Measurements from ENCODE around the gene CACNA1C.

CACNA1C gene

DNA sequence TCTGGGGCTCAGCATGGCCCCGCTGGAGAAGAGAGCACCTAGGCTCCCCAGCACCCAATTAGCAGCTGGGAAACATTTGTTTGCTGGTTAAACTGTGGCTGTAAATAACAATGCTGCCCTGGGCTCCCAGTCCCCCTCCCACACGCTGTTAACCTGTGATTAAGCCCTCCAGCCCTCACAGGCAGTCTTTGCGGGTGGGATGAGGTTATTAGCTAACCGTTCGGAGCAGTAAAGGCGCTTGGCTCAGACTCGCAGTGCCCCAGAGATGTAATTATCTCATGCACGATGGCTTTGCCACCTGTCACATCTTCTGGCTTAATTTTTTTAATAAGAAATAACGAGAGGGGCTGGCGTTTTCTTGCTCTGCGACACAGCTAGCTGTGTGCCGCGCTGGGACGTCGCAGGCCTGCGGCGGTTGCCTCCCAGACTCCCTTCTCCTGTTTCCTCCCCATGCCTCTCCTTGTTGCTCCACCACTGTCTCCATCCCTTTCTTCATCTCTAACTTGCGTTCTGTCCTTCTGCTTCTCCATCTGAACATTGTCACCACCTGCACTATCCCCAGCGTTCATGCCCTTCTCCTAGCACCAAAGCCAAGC lies 502.8 kb downstream of the CACNA1C start:
- DNase-seq (ENCODE audit: low spot score) = no peak

DNA sequence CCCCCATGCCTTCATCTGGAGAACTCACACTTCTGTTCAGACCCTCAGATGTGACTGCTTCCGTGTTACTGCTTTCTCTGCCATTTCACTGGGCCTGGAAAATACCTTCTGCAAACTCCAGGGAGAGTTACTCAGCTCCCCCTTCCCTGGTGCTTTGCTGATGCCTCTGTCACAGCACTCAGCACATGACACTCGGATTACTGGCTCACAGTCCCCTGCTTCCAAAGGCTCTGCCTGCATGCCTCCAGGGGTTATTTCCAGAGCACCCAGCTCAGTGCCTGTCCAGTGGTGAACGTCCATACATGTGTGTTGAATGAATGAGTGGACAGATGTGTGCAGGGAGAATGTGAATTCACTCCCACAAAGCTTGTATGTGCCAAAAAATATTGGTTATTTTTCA lies 504.8 kb downstream of the CACNA1C start:
- no peak for DNase-seq (ENCODE audit: low spot score)

- no peak for DNase-seq (ENCODE audit: low spot score)
Measured at GRCh38 chr12:2559931-2560330, 507.1 kb downstream of the CACNA1C start.

DNA sequence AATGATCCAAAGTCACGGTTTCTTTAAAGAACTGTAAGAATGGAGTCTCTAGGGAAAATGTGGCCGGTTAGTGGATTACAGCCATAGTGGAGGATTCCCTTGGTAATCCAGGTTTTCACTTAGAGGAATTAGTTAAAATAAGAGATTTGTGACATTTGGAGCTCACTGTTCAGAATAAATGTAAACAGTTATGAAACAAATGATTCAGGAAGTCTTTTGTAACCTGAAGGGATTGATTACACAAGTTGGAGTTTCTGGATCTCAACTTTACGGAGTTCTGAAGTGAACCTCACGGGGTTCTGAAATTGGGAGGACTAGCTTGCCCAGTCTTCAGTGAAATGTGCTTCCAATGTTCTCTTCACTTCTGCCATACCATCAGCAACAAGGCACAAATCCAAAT lies 507.6 kb downstream of the CACNA1C start:
- no peak for DNase-seq (ENCODE audit: low spot score)

DNA sequence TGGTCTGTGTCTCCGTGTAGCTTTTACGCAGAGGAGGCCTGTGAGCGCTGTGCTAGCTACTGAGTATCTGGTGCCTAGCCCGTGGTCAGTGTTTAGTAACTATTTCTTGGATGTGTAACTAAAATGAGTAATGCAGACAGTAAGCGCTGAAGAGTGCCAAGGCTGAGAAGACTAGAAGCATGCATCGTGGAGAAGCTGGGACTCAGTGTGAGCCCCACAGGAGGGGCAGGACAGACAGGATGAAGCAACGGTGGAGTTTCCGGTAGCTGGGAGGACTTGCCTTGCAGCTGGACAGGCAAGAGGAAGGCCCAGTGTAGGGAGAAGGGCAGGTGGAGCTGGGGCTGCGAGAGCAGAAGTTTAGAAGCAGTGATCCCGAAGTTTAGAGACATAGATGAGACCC lies 508.6 kb downstream of the CACNA1C start:
- no peak for DNase-seq (ENCODE audit: low spot score)

- DNase-seq (ENCODE audit: low spot score) = no peak
Measured at GRCh38 chr12:2562400-2562799, 509.6 kb downstream of the CACNA1C start.

- DNase-seq (ENCODE audit: low spot score) = no peak
Measured at GRCh38 chr12:2563709-2564108, 510.9 kb downstream of the CACNA1C start.

GRCh38 chr12:2566161-2566560 lies 513.4 kb downstream of the CACNA1C start:
- DNase-seq (ENCODE audit: low spot score) = no peak

GRCh38 chr12:2567711-2568110 lies 514.9 kb downstream of the CACNA1C start:
- DNase-seq (ENCODE audit: low spot score) = no peak

- DNase-seq (ENCODE audit: low spot score) = no peak
Measured at GRCh38 chr12:2570562-2570961, 517.8 kb downstream of the CACNA1C start.

GRCh38 chr12:2574355-2574935 lies 521.7 kb downstream of the CACNA1C start:
- no peak for DNase-seq (ENCODE audit: low spot score)

- no peak for DNase-seq (ENCODE audit: low spot score)
Measured at GRCh38 chr12:2575245-2575644, 522.5 kb downstream of the CACNA1C start.

DNA sequence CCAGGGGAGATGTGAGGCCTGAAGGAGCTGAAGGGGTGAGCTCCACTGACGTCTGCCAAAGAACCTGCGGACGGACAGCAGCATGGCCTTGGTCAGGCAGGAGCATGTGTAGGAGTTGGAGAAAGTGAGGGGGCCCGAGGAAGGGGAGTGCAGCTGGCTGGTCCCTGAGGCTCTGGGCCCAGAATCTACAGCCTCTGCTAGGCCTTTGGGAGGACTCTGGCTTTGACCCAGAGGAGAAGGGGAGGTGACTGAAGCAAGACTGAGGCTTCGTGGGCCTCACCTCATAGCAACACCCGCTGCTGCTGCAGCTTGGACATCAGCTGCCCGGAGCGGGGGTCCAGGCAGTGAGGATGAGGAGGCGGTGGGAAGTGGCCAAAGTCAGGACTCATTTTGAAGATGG lies 525.4 kb downstream of the CACNA1C start:
- DNase-seq (ENCODE audit: low spot score) = no peak

- DNase-seq (ENCODE audit: low spot score) = no peak
Measured at GRCh38 chr12:2578772-2579171, 526.0 kb downstream of the CACNA1C start.

DNA sequence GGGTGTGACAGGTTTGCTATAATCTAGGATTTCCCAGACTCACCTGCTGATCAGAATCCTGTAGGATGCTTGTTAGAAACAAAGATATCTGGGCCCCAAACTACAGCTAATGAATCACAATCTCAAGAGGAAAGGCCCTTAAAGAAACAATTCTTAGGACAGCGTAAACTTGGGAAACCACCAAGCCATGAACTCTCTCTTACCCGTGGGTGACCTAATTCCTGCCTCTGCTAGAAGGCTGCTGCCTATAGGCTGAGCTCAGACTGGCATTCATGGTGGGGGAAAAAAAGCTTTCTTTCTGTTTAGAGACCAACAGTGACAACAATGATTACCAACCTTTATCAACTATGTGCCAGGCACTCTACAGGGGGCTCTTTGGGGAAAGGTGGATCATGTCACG lies 528.0 kb downstream of the CACNA1C start:
- no peak for DNase-seq (ENCODE audit: low spot score)

DNA sequence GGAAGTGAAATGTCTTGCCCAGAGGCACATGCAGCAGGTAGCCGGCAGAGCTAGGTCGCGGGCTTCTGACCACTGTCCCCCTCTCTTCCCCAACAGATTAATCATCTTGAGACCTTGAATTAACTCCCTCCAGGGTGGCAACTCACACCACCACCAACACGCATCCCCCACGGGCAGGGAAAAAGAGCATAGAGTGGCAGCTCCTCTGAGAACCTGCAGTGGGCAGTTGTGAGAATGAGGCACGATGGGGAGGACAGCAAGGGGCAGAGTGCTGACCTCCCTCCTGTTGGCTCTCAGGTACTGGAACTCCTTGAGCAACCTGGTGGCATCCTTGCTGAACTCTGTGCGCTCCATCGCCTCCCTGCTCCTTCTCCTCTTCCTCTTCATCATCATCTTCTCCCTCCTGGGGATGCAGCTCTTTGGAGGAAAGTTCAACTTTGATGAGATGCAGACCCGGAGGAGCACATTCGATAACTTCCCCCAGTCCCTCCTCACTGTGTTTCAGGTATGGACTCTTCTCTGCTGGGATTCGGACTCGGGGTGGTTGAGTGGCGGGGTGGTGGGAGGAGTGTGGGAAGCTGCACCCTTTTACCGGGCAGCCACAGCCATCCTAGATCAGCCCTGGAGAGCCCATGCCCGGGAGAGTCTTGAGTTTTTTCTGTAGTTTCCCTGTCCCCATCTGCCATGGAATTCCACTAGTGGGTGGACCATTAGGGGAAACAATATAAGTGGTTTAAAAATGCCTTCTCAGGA lies 528.7 kb downstream of the CACNA1C start:
- DNase-seq (ENCODE audit: low spot score) = no peak

DNA sequence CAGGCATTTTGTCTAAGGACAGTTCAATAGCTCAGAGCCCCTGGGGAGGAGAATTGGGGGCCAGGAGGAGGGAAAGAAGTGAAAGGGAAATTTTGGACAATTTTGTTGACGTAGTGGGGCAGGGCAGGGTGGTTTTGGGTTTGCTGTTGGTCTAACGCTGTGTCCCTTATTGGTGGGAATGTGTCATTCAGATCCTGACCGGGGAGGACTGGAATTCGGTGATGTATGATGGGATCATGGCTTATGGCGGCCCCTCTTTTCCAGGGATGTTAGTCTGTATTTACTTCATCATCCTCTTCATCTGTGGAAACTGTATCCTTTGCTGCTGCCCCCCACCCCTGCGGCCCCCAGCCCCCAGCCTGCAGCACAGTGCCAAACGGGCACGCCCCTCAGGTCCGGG lies 529.8 kb downstream of the CACNA1C start:
- no peak for DNase-seq (ENCODE audit: low spot score)

- DNase-seq (ENCODE audit: low spot score) = peak; percentile 65
Measured at GRCh38 chr12:2583091-2583497, 530.3 kb downstream of the CACNA1C start.

DNA sequence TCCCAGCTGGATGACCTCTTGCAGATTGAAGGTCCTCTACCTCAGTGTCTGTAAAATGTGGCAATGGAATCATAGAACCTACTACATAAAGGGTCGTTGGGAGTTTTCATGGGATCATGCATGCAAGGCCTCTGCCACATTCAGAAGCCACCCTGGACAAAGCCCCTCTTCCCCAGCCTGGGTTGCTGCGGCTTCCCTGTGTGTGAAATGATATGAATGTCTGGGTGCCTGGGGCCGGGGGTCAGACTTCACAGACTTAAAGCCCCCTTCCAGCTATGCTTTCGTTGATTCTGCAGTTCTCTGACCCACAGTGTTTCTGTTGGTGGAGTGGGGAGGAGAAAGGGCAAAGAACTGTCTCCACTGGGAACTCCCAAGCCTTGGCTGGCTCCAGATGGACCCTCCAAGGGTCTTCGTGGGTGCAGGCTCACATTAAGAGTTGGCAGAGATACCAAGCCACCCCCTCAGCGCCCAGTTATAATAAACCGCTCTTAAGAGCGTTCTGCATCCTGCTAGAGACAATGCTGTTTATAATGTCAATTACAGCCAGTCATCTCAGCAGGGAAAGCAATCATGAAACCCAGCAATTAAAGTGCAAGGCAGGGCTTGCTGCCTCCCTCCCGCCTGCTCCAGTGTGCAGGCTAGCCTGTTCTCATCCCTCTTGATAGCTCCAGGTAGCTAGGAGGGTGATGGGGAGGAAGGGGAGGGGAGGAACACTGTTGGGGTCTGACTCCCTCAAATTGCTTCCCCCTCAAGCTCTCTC lies 531.0 kb downstream of the CACNA1C start:
- DNase-seq (ENCODE audit: low spot score) = no peak

DNA sequence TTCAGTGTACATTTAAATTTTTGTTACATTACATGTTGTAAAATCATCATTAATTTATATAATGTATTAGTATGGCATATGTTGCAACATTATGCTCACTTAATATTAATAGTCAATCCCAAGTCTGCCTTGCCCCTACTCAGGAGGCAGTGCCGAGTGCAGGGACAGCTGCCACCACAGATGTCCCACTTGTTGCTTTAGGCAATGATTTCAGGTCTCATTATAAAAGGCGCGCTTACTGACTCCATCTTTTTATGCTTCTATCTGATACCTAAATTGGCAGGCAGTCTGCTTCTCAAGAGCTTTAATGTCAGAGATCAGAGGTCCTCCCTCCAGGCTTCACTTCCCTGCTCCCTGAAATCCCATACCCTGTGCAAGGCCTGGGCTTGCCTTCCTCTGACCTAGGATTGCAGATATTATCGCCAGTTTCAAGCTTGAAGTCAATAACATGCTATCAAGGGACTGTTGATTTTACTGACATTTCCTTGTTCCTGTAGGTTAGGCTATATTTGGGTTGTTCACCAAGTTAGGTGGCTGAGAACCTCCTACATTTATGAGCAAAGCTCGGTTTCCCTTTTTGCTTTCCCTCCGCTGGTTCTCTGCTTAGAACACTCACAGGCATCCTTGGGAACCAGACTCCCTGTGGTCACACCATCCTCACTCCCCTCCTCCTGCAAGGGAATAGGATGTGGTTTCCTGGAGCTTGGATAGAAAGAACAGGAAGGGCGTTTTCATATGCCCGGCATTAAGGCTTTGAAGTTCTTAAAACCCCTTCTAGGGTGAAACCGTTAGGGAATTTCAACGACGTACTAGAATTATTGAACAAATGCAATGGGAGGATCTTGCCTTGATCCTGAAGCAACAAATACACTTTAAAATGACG lies 533.6 kb downstream of the CACNA1C start:
- no peak for DNase-seq (ENCODE audit: low spot score)

DNA sequence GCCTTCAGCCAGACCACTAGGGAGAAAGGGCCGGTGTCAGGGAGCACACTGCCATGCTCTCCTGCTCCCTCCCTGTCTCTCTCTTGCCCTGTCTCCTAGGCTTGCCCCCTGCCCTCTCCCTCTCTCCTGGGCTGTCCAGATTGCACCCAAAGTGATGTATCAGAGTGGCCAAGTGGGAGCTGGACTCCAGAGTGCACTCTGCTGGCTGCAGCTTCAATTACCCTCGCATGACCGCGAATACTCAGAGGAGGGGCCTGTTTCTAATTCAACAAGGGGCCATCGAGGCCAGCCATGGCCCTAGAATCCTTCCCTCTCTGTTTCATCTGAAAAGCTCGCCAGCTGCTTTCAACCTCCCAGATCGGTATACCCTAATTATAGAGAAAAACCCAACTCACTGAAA lies 535.6 kb downstream of the CACNA1C start:
- DNase-seq (ENCODE audit: low spot score) = no peak

DNA sequence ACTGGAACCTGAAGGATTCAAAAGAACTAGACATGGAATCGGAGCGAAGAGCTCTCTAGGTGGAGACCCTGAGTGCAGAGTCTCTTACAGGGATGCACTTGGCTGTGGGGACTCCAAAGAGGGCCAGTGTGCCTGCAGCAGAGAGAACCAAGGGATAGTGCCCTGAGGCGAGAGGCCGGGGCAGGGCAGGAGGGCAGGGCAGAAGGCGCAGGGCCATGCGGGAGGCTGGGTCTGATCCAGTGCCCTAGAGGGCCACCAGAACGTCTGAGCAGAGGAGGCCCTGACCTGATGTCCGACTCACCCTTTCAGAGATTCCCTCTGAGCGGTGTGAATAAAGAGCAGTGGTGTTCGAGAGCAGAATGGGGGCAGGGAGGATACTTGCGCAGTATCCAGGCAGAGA lies 536.6 kb downstream of the CACNA1C start:
- DNase-seq (ENCODE audit: low spot score) = no peak

All from germinal center (tissue), 1 donor.